BLaER1 treated with 17β-estradiol and CSF1 and Interleukin-3, amounts not matched to agents 10 nM and 100 nM (cell line): ENCODE data around the gene OGDH.

Experiments used
- H3K27ac ChIP-seq, 11 experiments: shearing (Covaris generic); formaldehyde crosslinking; 2 replicates each; pipeline ENCODE4 v1.8.1; 2022
- H3K27me3 ChIP-seq, 11 experiments: shearing (Covaris generic); formaldehyde crosslinking; 2 replicates each; pipeline ENCODE4 v1.8.1; 2022
- H3K36me3 ChIP-seq, 11 experiments: shearing (Covaris generic); formaldehyde crosslinking; 2 replicates each; pipeline ENCODE4 v1.8.1; 2022
- H3K4me1 ChIP-seq, 10 experiments: shearing (Covaris generic); formaldehyde crosslinking; 2 replicates each; pipeline ENCODE4 v1.8.1; 2022
- H3K4me2 ChIP-seq, 11 experiments: shearing (Covaris generic); formaldehyde crosslinking; 2 replicates each; pipeline ENCODE4 v1.8.1; 2022
- H3K4me3 ChIP-seq, 10 experiments: shearing (Covaris generic); formaldehyde crosslinking; 2 replicates each; pipeline ENCODE4 v1.8.1; 2022
- H3K9ac ChIP-seq, 11 experiments: shearing (Covaris generic); formaldehyde crosslinking; 2 replicates each; pipeline ENCODE4 v1.8.1; 2022
- H3K9me3 ChIP-seq, 11 experiments: shearing (Covaris generic); formaldehyde crosslinking; replicated peaks in 1 of 11; 2 replicates each; pipeline ENCODE4 v1.8.1; 2022
- H4K20me1 ChIP-seq, 11 experiments: shearing (Covaris generic); formaldehyde crosslinking; 2 replicates each; pipeline ENCODE4 v1.8.1; 2022
- Cebpa-rat ChIP-seq, 11 experiments: shearing (Covaris generic); IDR thresholded peaks; 2 replicates each; pipeline ENCODE4 v1.8.1; 2022

The OGDH gene

DNA sequence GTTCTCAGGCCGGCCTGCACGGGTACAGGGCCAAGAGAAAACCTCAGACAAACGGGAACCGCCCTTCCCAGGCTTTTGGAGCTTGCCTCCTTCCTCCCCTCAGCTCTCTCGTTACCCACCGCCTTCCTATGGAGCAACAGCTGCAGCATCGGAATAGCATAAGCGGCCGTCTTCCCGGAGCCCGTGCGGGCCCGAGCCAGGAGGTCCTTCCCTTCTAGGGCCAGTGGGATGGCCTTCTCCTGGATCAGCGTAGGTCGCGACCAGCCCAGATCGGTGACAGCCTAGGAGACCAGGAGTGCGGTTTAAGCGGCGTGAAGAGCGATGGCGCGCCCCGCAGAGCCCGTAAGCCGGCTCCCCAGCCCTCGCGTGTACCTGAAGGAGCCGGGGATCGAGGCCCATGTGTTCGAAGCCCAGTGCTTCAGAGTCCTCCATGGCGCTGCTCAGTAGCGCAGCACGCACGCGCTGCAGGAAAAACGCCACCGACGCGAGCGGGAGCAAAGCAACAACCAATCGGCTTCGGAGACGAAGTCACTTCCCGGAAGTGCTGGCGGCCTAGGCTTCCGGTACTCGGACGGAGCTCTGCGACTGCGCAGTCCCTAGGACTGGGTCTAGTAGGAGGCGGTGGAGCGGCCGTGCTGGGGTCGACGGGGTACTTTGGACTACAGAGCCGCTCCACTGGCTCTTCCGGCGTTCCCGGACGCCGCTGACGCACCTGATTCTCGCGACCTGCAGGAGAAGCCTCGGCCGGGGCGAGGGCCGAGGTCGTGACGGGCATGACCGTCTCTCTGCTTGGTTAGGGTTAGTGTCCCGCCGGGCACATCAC lies 32.8 kb upstream of the OGDH start, which contains the start of gene DDX56:
TSS of gene DDX56 (minus strand) at position 445 of the 823 bp plus-strand sequence. CDS start at position 432, 13 bp downstream.
- Histone ChIP-seq H3K9me3 (no peaks in the 10 kb centered on the region), H4K20me1 (peaks cover 4 to 52% (median 35%) of the 10 kb centered on the region in 11 experiments; a peak in 17 of 22 replicates), H3K36me3 (peaks cover 63 to 83% (median 72%) of the 10 kb centered on the region in 11 experiments), H3K4me1 (peaks cover 24 to 32% (median 28%) of the 10 kb centered on the region in 10 experiments), H3K9ac (peak within 1 kb of the TSS; percentile 84 to 96 (median 94)), H3K4me3 (peak within 1 kb of the TSS; percentile 71 to 98 (median 87)), H3K4me2 (peak within 1 kb of the TSS; percentile 87 to 98 (median 95)), H3K27me3 (no peaks in the 10 kb centered on the region), H3K27ac (peak within 1 kb of the TSS; percentile 80 to 95 (median 92))
- TF ChIP-seq Cebpa-rat (IDR thresholded peaks at IDR 0.05) = no peak

GRCh38 chr7:44574287-44574872 lies 32.0 kb upstream of the OGDH start:
- Histone ChIP-seq H3K4me1 (peaks cover 27 to 33% (median 29%) of the 10 kb centered on the region in 10 experiments), H3K9ac (peak overlapping the region; percentile 84 to 96 (median 94)), H3K4me2 (peak overlapping the region; percentile 87 to 98 (median 93)), H3K36me3 (peaks cover 63 to 83% (median 72%) of the 10 kb centered on the region in 11 experiments), H3K4me3 (peak overlapping the region; percentile 71 to 98 (median 87)), H3K9me3 (no peaks in the 10 kb centered on the region), H3K27me3 (no peaks in the 10 kb centered on the region), H3K27ac (peak overlapping the region; percentile 62 to 95 (median 92)), H4K20me1 (peaks cover 4 to 52% (median 29%) of the 10 kb centered on the region in 11 experiments; a peak in 17 of 22 replicates)
- no peak for TF ChIP-seq Cebpa-rat (IDR thresholded peaks at IDR 0.05)

DNA sequence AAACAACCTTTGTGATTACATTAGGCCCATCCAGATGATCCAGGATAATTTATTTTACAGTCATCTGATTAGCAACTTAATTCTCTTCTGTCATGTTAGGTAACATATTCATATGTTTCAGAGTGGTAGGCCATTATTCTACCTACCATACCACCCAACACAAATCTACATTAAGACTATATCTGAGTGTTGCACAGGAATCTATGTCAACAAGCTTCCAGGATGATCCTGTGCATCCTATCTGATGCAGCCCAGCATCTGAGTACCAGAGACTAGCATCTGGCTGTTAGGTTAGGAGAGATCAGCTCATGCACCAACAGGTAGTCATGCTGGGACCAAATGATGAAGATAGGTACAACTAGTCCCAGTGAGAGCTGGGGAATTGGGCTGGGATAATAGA lies 31.4 kb upstream of the OGDH start:
- Histone ChIP-seq H3K27ac (peak overlapping the region in 4 of 11 experiments; percentile 84 to 95 (median 92); a peak in 3 of 22 replicates), H3K4me2 (peak overlapping the region; percentile 87 to 98 (median 93)), H3K27me3 (no peaks in the 10 kb centered on the region), H3K4me3 (peak overlapping the region; percentile 71 to 98 (median 87); a peak in 15 of 20 replicates), H3K9ac (peak overlapping the region; percentile 84 to 96 (median 94); a peak in 18 of 22 replicates), H3K9me3 (no peaks in the 10 kb centered on the region), H4K20me1 (peaks cover 0 to 51% (median 22%) of the 10 kb centered on the region in 11 experiments; a peak in 16 of 22 replicates), H3K4me1 (peaks cover 33 to 40% (median 36%) of the 10 kb centered on the region in 10 experiments), H3K36me3 (peaks cover 63 to 83% (median 72%) of the 10 kb centered on the region in 11 experiments)
- TF ChIP-seq Cebpa-rat (IDR thresholded peaks at IDR 0.05) = no peak

- no peak for TF ChIP-seq Cebpa-rat (IDR thresholded peaks at IDR 0.05)
- peaks cover 58 to 83% (median 69%) of the 10 kb centered on the region in 11 experiments for H3K36me3 ChIP-seq
- peaks cover 0 to 51% (median 12%) of the 10 kb centered on the region in 11 experiments; a peak in 11 of 22 replicates for H4K20me1 ChIP-seq
- no peak overlapping the region; a peak in 1 of 22 replicates for H3K27ac ChIP-seq
- no peak overlapping the region for H3K9ac ChIP-seq
- H3K4me2 ChIP-seq = no peak overlapping the region
- no peak overlapping the region for H3K4me3 ChIP-seq
- H3K27me3 ChIP-seq = no peaks in the 10 kb centered on the region
- no peaks in the 10 kb centered on the region for H3K9me3 ChIP-seq
- peaks cover 44 to 51% (median 48%) of the 10 kb centered on the region in 10 experiments for H3K4me1 ChIP-seq
These were observed 30.2 kb upstream of the OGDH start for GRCh38 chr7:44576228-44576627.

DNA sequence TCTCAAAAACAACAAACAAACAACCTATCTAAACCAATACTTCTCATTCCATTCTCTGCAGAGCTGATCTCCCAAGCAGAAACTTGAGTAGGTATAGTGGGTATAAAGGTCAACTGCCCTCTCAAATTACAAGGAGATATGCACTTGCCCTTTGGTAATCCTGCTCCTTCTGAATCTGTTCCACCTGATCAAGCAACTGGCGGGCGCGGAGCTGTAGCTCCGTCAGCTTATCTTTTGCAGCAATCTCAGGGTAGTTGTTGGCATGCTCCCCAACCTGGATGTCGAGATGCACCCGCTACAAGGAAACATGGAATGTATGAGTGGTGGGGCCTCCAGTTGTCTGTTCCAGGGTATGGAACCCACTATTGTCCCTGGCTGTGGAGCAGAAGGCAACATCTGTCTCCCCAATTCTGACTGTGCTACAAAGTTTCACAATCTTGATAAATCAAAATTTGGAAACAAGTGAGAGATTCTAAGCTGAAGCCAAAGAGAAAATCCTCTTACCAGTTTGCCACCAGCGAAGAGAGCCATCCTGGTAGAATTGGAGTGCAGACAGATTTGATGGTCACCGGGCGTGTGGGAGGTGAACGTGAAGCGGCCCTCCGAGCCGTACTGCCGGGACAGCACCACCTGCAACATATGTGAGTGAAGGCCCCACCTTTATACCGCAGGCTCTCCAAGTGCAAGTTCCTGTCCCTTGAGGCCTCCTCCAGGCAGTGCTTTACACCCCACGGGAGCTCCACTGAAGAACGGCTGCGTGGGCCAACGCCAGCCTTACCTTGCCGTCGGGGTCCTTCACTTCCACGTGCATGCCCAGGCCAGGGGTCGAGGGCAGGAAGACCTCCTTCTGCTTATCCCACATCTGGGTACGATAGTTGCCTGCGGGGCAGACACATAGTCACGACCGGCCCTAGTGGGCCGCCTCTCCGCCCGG lies 25.2 kb upstream of the OGDH start:
- Histone ChIP-seq H3K4me3 (peak overlapping the region; percentile 79 to 99 (median 90)), H3K27me3 (no peaks in the 10 kb centered on the region), H4K20me1 (peaks cover 0 to 37% (median 0%) of the 10 kb centered on the region in 11 experiments; a peak in 9 of 22 replicates), H3K36me3 (peaks cover 28 to 52% (median 42%) of the 10 kb centered on the region in 11 experiments), H3K4me2 (peak overlapping the region; percentile 90 to 99 (median 94)), H3K27ac (peak overlapping the region; percentile 80 to 93 (median 89)), H3K9me3 (no peaks in the 10 kb centered on the region), H3K9ac (peak overlapping the region; percentile 87 to 96 (median 93)), H3K4me1 (peaks cover 26 to 32% (median 30%) of the 10 kb centered on the region in 10 experiments)
- no peak for TF ChIP-seq Cebpa-rat (IDR thresholded peaks at IDR 0.05)

- Histone ChIP-seq H3K27ac (peak within 1 kb of the TSS; percentile 80 to 93 (median 89)), H3K4me1 (peaks cover 26 to 32% (median 30%) of the 10 kb centered on the region in 10 experiments), H4K20me1 (peaks cover 0 to 37% (median 0%) of the 10 kb centered on the region in 11 experiments; a peak in 9 of 22 replicates), H3K36me3 (peaks cover 25 to 44% (median 37%) of the 10 kb centered on the region in 11 experiments), H3K9me3 (no peaks in the 10 kb centered on the region), H3K27me3 (no peaks in the 10 kb centered on the region), H3K9ac (peak within 1 kb of the TSS; percentile 87 to 96 (median 93)), H3K4me3 (peak within 1 kb of the TSS; percentile 79 to 99 (median 90)), H3K4me2 (peak within 1 kb of the TSS; percentile 93 to 99 (median 96))
- TF ChIP-seq Cebpa-rat (IDR thresholded peaks at IDR 0.05) = no peak
These were observed 24.4 kb upstream of the OGDH start, which contains the start of gene TMED4 for GRCh38 chr7:44581879-44582603. TSS of gene TMED4 (minus strand) at chr7:44582231. CDS start at chr7:44582206, 25 bp downstream.

DNA sequence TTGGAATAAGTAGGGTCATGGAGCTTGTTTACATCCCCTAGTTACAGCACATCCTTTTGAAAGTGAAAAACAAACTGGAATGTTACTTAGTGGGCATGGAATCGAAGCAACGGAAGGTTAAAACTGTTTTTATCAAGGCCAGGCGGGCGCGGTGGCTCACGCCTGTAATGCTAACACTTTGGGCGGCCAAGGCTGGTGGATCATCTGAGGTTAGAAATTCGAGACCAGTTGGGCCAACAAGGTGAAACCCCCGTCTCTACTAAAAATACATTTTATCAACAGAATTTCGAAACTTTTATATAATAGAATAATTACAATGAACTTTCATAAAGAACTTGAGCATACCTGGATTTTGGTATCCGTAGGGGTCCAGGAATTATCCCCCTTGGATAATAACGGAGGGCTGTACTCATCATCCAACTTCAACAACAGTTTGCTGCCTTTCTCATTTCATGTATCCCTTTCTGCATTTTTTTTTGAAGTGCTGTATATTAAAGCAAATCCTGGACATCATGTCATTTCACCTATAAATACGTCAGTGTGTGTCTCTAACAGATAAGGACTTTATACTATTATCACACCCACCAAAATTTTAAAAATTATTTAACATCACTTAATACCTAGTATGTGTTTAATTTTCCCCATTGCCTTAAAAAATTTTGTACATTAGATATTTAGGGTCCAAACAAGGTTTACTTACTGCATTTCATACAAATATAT lies 23.1 kb upstream of the OGDH start:
- Histone ChIP-seq H3K4me1 (peaks cover 26 to 35% (median 31%) of the 10 kb centered on the region in 10 experiments), H3K4me3 (peak overlapping the region; percentile 79 to 99 (median 90); a peak in 19 of 20 replicates), H3K27ac (peak overlapping the region in 8 of 11 experiments; percentile 77 to 91 (median 88); a peak in 11 of 22 replicates), H3K27me3 (no peaks in the 10 kb centered on the region), H3K36me3 (peaks cover 20 to 31% (median 28%) of the 10 kb centered on the region in 11 experiments), H3K9me3 (no peaks in the 10 kb centered on the region), H3K4me2 (peak overlapping the region; percentile 81 to 97 (median 90)), H4K20me1 (peaks cover 0 to 33% (median 0%) of the 10 kb centered on the region in 11 experiments; a peak in 9 of 22 replicates), H3K9ac (peak overlapping the region; percentile 87 to 96 (median 93); a peak in 19 of 22 replicates)
- TF ChIP-seq Cebpa-rat (IDR thresholded peaks at IDR 0.05) = no peak
